SW480 (cell line): ENCODE results near the gene AP1S3.

Experiments
- DNase-seq: peaks from one replicate; pipeline ENCODE4 v3.0.0-alpha.2; 2016; ENCODE audit warnings: low spot score

Gene AP1S3

GRCh38 chr2:223723954-223724411 is 113.4 kb downstream of the AP1S3 start:
- no peak for DNase-seq

DNA sequence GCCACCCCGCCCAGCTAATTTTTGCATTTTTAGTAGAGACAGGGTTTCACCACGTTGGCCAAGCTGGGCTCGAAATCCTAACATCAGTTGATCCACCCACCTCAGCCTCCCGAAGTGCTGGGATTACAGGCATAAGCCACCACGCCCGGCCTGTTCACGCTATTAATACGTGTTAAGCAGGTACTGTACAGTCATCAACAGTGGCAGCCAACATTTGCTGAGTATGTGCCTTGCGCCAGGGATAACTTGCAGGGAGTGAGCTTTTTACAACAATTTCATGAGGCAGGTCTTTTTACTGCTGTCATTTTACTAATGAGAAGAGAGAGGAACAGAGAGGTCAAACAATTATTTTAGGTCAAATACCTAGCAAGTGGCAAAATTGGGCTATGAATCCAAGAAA is 115.2 kb downstream of the AP1S3 start:
- no peak for DNase-seq

DNA sequence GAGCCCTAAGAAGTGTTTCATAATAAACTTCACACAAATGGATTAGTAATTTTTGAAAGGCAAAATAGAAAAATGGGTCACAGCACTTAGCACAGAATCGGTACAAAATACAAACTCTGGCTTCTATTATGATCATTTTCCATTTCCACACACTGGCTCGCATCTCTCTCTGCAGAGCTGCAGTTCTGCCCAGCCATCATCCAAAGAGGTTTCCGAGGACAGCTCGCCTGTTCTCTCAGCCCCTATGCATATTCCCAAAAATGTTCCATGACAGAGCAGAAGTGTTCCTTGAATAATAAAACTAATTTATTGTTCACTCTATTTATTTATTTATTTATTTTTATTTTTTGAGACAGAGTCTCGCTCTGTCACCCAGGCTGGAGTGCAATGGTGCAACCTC is 115.6 kb downstream of the AP1S3 start:
- no peak for DNase-seq

DNA sequence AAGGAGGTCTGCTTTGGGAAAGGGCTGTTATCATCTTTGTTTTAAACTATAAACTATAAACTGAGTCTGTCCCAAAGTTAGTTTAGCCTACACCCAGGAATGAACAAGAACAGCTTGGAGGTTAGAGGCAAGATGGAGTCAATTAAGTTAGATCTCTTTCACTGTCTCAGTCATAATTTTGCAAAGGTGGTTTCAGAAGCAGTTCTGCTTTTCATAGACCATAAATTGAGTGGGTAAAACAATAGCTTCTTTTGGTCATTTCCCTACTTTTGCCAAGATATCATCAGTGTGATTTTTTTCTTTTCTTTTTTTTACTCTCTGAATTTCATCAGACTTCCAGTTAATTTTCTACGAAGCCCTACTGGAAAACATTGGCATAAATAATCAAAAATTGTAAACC is 117.0 kb downstream of the AP1S3 start:
- no peak for DNase-seq

GRCh38 chr2:223712642-223713041 is 124.7 kb downstream of the AP1S3 start:
- no peak for DNase-seq

GRCh38 chr2:223711596-223712326 is 125.6 kb downstream of the AP1S3 start:
- no peak for DNase-seq
